GM21717 (cell line): ENCODE measurements around the gene ARHGEF37.
A peak's percentile ranks its signal among the peaks of the same experiment; 100 is the strongest.
"Not testable (repeated sequence)": the region's sequence is repeated elsewhere in the genome, so short reads cannot be mapped to it uniquely, and the experiment has no call there.

Experiments
- ATAC-seq: cut with Tn5 transposase; IDR thresholded peaks from one replicate; pipeline ENCODE4 v1.9.1; 2021; ENCODE audit warnings: mild to moderate bottlenecking, moderate library complexity; ENCODE audit not compliant: unreplicated experiment

The ARHGEF37 gene

GRCh38 chr5:149581192-149581861 lies at the start of gene ARHGEF37:
Gene ARHGEF37, plus strand, starts transcription at chr5:149581498. Its CDS starts 16,272 bp downstream, at chr5:149597770.
- no peak for ATAC-seq

GRCh38 chr5:149532413-149532812 lies 48.9 kb upstream of the ARHGEF37 start:
- no peak for ATAC-seq

GRCh38 chr5:149535787-149536186 lies 45.5 kb upstream of the ARHGEF37 start:
- ATAC-seq: not testable (repeated sequence)

- no peak for ATAC-seq
These were observed 43.8 kb upstream of the ARHGEF37 start for GRCh38 chr5:149537374-149537975.

GRCh38 chr5:149540089-149540488 lies 41.2 kb upstream of the ARHGEF37 start:
- no peak for ATAC-seq

GRCh38 chr5:149541893-149542292 lies 39.4 kb upstream of the ARHGEF37 start:
- no peak for ATAC-seq

- no peak for ATAC-seq
These were observed 37.8 kb upstream of the ARHGEF37 start for GRCh38 chr5:149543361-149544027.

GRCh38 chr5:149544028-149544420 lies 37.3 kb upstream of the ARHGEF37 start:
- ATAC-seq: no peak

- no peak for ATAC-seq
These were observed 36.0 kb upstream of the ARHGEF37 start for GRCh38 chr5:149545327-149545726.

GRCh38 chr5:149546974-149547373 lies 34.3 kb upstream of the ARHGEF37 start:
- ATAC-seq: no peak

GRCh38 chr5:149549461-149550267 lies 31.6 kb upstream of the ARHGEF37 start:
- peak; percentile 30 for ATAC-seq

GRCh38 chr5:149550268-149550583 lies 31.1 kb upstream of the ARHGEF37 start:
- no peak for ATAC-seq

GRCh38 chr5:149550594-149551226 lies 30.6 kb upstream of the ARHGEF37 start:
- peak; percentile 12 for ATAC-seq

- ATAC-seq: peak; percentile 88
These were observed 29.9 kb upstream of the ARHGEF37 start, which contains the start of gene CSNK1A1 for GRCh38 chr5:149551227-149552037. Gene CSNK1A1, minus strand, starts transcription at chr5:149551439. Its CDS starts 475 bp downstream, at chr5:149550964.

- ATAC-seq: no peak
These were observed 29.2 kb upstream of the ARHGEF37 start for GRCh38 chr5:149552038-149552494.

GRCh38 chr5:149552553-149553160 lies 28.6 kb upstream of the ARHGEF37 start:
- ATAC-seq: no peak

GRCh38 chr5:149559706-149560105 lies 21.6 kb upstream of the ARHGEF37 start:
- ATAC-seq: no peak

- no peak for ATAC-seq
These were observed 19.4 kb upstream of the ARHGEF37 start for GRCh38 chr5:149561848-149562247.

GRCh38 chr5:149563466-149563865 lies 17.8 kb upstream of the ARHGEF37 start:
- ATAC-seq: no peak
